Ramos (cell line): ENCODE measurements around the gene BBS5.

Source experiments
- in situ Hi-C: fragments of 300-500 bp; cut with MboI; formaldehyde crosslinking; loops from one replicate; pipeline ENCODE4 v1.14.3; 2022; ENCODE audit warnings: low sequenced_read_pairs; ENCODE audit not compliant: unreplicated experiment

The BBS5 gene

GRCh38 chr2:169539460-169539859 lies 60.2 kb downstream of the BBS5 start:
- in situ Hi-C loops: loop anchor here (10.0 kb wide), 1 partner anchor 385 kb away; no protein-coding TSS in a partner anchor

GRCh38 chr2:169540146-169540545 lies 60.9 kb downstream of the BBS5 start:
- in situ Hi-C loops: no loop called here

- in situ Hi-C loops: no loop called here
Measured at GRCh38 chr2:169542433-169542832, 63.1 kb downstream of the BBS5 start.

GRCh38 chr2:169546756-169547155 lies 67.5 kb downstream of the BBS5 start:
- in situ Hi-C loops: no loop called here
